GM19467 (cell line): Measurements from ENCODE around the gene GABPB2.
A peak's percentile ranks its signal among the peaks of the same experiment; 100 is the strongest.
"Not testable (repeated sequence)": the region's sequence is repeated elsewhere in the genome, so short reads cannot be mapped to it uniquely, and the experiment has no call there.

Experiments used
- ATAC-seq: cut with Tn5 transposase; IDR thresholded peaks from one replicate; pipeline ENCODE4 v1.9.1; 2021; ENCODE audit warnings: mild to moderate bottlenecking, moderate library complexity; ENCODE audit not compliant: unreplicated experiment

The GABPB2 gene

GRCh38 chr1:151059109-151060006 is 11.2 kb upstream of the GABPB2 start, which contains the start of gene CDC42SE1:
CDC42SE1 (minus strand) TSS chr1:151059622; CDS start chr1:151055730, 3,892 bp downstream.
- peak; percentile 80 for ATAC-seq

- no peak for ATAC-seq
Measured at GRCh38 chr1:151060007-151060656, 10.4 kb upstream of the GABPB2 start, which contains the start of gene MLLT11. MLLT11 (plus strand) TSS chr1:151060397; CDS start chr1:151067225, 6,828 bp downstream.

GRCh38 chr1:151060657-151061421 is 9.7 kb upstream of the GABPB2 start:
- no peak for ATAC-seq

- ATAC-seq, result no peak
Measured at GRCh38 chr1:151061704-151062103, 8.9 kb upstream of the GABPB2 start.

- no peak for ATAC-seq
Measured at GRCh38 chr1:151062741-151063371, 7.7 kb upstream of the GABPB2 start.

- ATAC-seq, result no peak
Measured at GRCh38 chr1:151065089-151065645, 5.4 kb upstream of the GABPB2 start.

GRCh38 chr1:151067185-151067584 is 3.4 kb upstream of the GABPB2 start:
- ATAC-seq, result no peak

- ATAC-seq, result no peak
Measured at GRCh38 chr1:151069103-151069486, 1.5 kb upstream of the GABPB2 start.

- no peak for ATAC-seq
Measured at GRCh38 chr1:151072224-151072623, 1.7 kb downstream of the GABPB2 start.

GRCh38 chr1:151085953-151086559 is 15.5 kb downstream of the GABPB2 start:
- no peak for ATAC-seq

- ATAC-seq, result not testable (repeated sequence)
Measured at GRCh38 chr1:151097426-151097825, 26.9 kb downstream of the GABPB2 start.

- ATAC-seq, result no peak
Measured at GRCh38 chr1:151098126-151098525, 27.6 kb downstream of the GABPB2 start.

- ATAC-seq, result no peak
Measured at GRCh38 chr1:151104630-151105029, 34.1 kb downstream of the GABPB2 start.

- no peak for ATAC-seq
Measured at GRCh38 chr1:151106894-151107293, 36.3 kb downstream of the GABPB2 start.

- no peak for ATAC-seq
Measured at GRCh38 chr1:151108331-151108730, 37.8 kb downstream of the GABPB2 start.

- no peak for ATAC-seq
Measured at GRCh38 chr1:151113877-151114276, 43.3 kb downstream of the GABPB2 start.

- ATAC-seq, result no peak
Measured at GRCh38 chr1:151124763-151125403, 54.3 kb downstream of the GABPB2 start.

- no peak for ATAC-seq
Measured at GRCh38 chr1:151128800-151129199, 58.2 kb downstream of the GABPB2 start.

- ATAC-seq, result peak; percentile 85
Measured at GRCh38 chr1:151130987-151131586, 60.5 kb downstream of the GABPB2 start.
